Left ventricle myocardium inferior (tissue), 1 donor: ENCODE data around the gene CCDC38. TPM values are rescaled to one million over a fixed set of nuclear protein-coding genes. Genes with fewer than 3 reads are reported as not detected.

Experiments used
- DNase-seq: peaks from one replicate; pipeline ENCODE4 v3.0.0-alpha.2; 2020
- H3K27ac ChIP-seq: fragments of 200-600 bp; replicated peaks from 2 replicates; pipeline ENCODE4 v1.8.0; 2021
- H3K27me3 ChIP-seq: fragments of 200-600 bp; 2 replicates; pipeline ENCODE4 v1.8.0; 2021; ENCODE audit warnings: low read depth
- H3K36me3 ChIP-seq: fragments of 200-600 bp; 2 replicates; pipeline ENCODE4 v1.8.0; 2021
- H3K4me1 ChIP-seq: fragments of 200-600 bp; 2 replicates; pipeline ENCODE4 v1.8.0; 2021
- H3K4me3 ChIP-seq: fragments of 200-600 bp; 2 replicates; pipeline ENCODE4 v1.8.0; 2021; ENCODE audit warnings: mild to moderate bottlenecking, moderate library complexity
- H3K9me3 ChIP-seq: fragments of 200-600 bp; replicated peaks from 2 replicates; pipeline ENCODE4 v1.8.0; 2021
- CTCF ChIP-seq: fragments of 200-600 bp; IDR thresholded peaks from 2 replicates; pipeline ENCODE4 v1.8.0; 2021; ENCODE audit warnings: antibody characterized with exemption, mild to moderate bottlenecking, borderline replicate concordance
- intact Hi-C: fragments of 100-400 bp; cut with micrococcal nuclease; formaldehyde crosslinking; loops from one replicate; pipeline ENCODE4 v1.11.0; 2022
- total RNA-seq: library from RNA; stranded (reverse); fragmentation: NEBNext Ultra II Directional; extraction: Animal tissue kit (Norgen Biotek cat#: 25700); gene quantifications from one replicate; pipeline ENCODE4 v1.2.1, GENCODE V29; 2021
- donor health status: DM: no; HTN: yes; CAD: no; lungs with severe emphysema.

CCDC38 gene
- total RNA-seq, 1 donor from 2014 or later: 0.22 TPM

GRCh38 chr12:95908573-95908972 is 33.8 kb downstream of the CCDC38 start:
- no peak for TF ChIP-seq CTCF
- H3K27ac ChIP-seq: no peak overlapping the region
- H3K9me3 ChIP-seq: peaks cover 19% of the 10 kb centered on the region
- intact Hi-C loops: no loop called here
- no peak for DNase-seq
- H3K36me3 ChIP-seq: no peaks in the 10 kb centered on the region
- H3K4me3 ChIP-seq: no peak overlapping the region
- peaks cover 11% of the 10 kb centered on the region for H3K27me3 ChIP-seq
- H3K4me1 ChIP-seq: no peaks in the 10 kb centered on the region

GRCh38 chr12:95898081-95898480 is 44.3 kb downstream of the CCDC38 start:
- no peaks in the 10 kb centered on the region for H3K4me1 ChIP-seq

GRCh38 chr12:95896846-95897245 is 45.6 kb downstream of the CCDC38 start:
- DNase-seq: no peak
- no peaks in the 10 kb centered on the region for H3K36me3 ChIP-seq
- TF ChIP-seq CTCF: no peak
- no peaks in the 10 kb centered on the region for H3K27me3 ChIP-seq
- no peak overlapping the region for H3K27ac ChIP-seq
- H3K4me1 ChIP-seq: no peaks in the 10 kb centered on the region
- intact Hi-C loops: no loop called here
- H3K4me3 ChIP-seq: no peak overlapping the region
- no peaks in the 10 kb centered on the region for H3K9me3 ChIP-seq

More at GRCh38 chr12:95898081-95898480, 44.3 kb downstream of the CCDC38 start:
- TF ChIP-seq CTCF: no peak
- Histone ChIP-seq H3K36me3 (no peaks in the 10 kb centered on the region), H3K27ac (no peak overlapping the region), H3K27me3 (no peaks in the 10 kb centered on the region), H3K9me3 (peaks cover 10% of the 10 kb centered on the region), H3K4me3 (no peak overlapping the region)
- intact Hi-C loops: no loop called here
- no peak for DNase-seq

GRCh38 chr12:95890958-95891357 is 51.5 kb downstream of the CCDC38 start:
- Histone ChIP-seq H3K27ac (no peak overlapping the region), H3K36me3 (no peaks in the 10 kb centered on the region), H3K9me3 (no peaks in the 10 kb centered on the region), H3K27me3 (no peaks in the 10 kb centered on the region), H3K4me1 (no peaks in the 10 kb centered on the region), H3K4me3 (no peak overlapping the region)
- TF ChIP-seq CTCF: no peak
- no peak for DNase-seq
- intact Hi-C loops: no loop called here

- peaks cover 12% of the 10 kb centered on the region for H3K9me3 ChIP-seq
- DNase-seq: no peak
- H3K4me3 ChIP-seq: no peak overlapping the region
- peaks cover 4% of the 10 kb centered on the region for H3K4me1 ChIP-seq
- H3K36me3 ChIP-seq: no peaks in the 10 kb centered on the region
- intact Hi-C loops: no loop called here
- H3K27ac ChIP-seq: no peak overlapping the region
- TF ChIP-seq CTCF: no peak
- H3K27me3 ChIP-seq: no peaks in the 10 kb centered on the region
These were observed 55.1 kb downstream of the CCDC38 start for GRCh38 chr12:95887311-95887710.

- Histone ChIP-seq H3K4me1 (peaks cover 14% of the 10 kb centered on the region), H3K36me3 (no peaks in the 10 kb centered on the region), H3K27ac (peak overlapping the region; percentile 60), H3K27me3 (no peaks in the 10 kb centered on the region), H3K9me3 (peaks cover 12% of the 10 kb centered on the region), H3K4me3 (no peak overlapping the region)
- DNase-seq: no peak
- no peak for TF ChIP-seq CTCF
- intact Hi-C loops: no loop called here
These were observed 57.4 kb downstream of the CCDC38 start for GRCh38 chr12:95884998-95885397.
